Suprapubic skin (tissue), 4 donors: Measurements from ENCODE around the gene LAMC3.

Source experiments
- CTCF ChIP-seq, 2 donors: fragments of 200-600 bp in 1 of 2; fragments of 450-650 bp in 1 of 2; sonication (generic) in 1 of 2; IDR thresholded peaks; one replicate each; pipeline ENCODE4 v1.5.1; 2016 to 2019; ENCODE audit warnings: antibody characterized with exemption in 2 of 2, mild to moderate bottlenecking in 1 of 2, moderate library complexity in 1 of 2
- EP300 ChIP-seq: sonication (generic); formaldehyde crosslinking; IDR thresholded peaks from one replicate; pipeline ENCODE4 v1.6.1; 2017; ENCODE audit warnings: antibody characterized with exemption
- POLR2A ChIP-seq, 2 donors: fragments of 450-650 bp; IDR thresholded peaks; one replicate each; pipeline ENCODE4 v1.6.1; 2017; ENCODE audit warnings: antibody characterized with exemption in 2 of 2, mild to moderate bottlenecking in 2 of 2, moderate library complexity in 2 of 2
- POLR2AphosphoS5 ChIP-seq, 3 donors: sonication (generic); formaldehyde crosslinking; IDR thresholded peaks; one replicate each; pipeline ENCODE4 v1.6.1; 2017; ENCODE audit warnings: antibody characterized with exemption in 3 of 3

GRCh38 chr9:130982636-130983358 is 26.2 kb upstream of the LAMC3 start:
- TF ChIP-seq CTCF (IDR thresholded peaks at IDR 0.05) (no peak), EP300 (no peak), POLR2AphosphoS5 (IDR thresholded peaks at IDR 0.05) (no peak), POLR2A (IDR thresholded peaks at IDR 0.05) (no peak)
